Testis (tissue), 2 donors: ENCODE measurements around the gene PSEN1.

ENCODE experiments used
- POLR2A ChIP-seq: fragments of 450-650 bp; IDR thresholded peaks from one replicate; pipeline ENCODE4 v1.6.1; 2017; ENCODE audit warnings: antibody characterized with exemption, mild to moderate bottlenecking, moderate library complexity
- TF ChIP-seq, protein P1 (sequence below), 3 experiments: fragments of 450-650 bp in 2 of 3; fragments of 200-600 bp in 1 of 3; sonication (generic) in 1 of 3; IDR thresholded peaks; one replicate each; pipeline ENCODE4 v1.5.1; 2016 to 2019; ENCODE audit warnings: antibody characterized with exemption in 3 of 3, mild to moderate bottlenecking in 2 of 3, moderate library complexity in 1 of 3

DNA sequence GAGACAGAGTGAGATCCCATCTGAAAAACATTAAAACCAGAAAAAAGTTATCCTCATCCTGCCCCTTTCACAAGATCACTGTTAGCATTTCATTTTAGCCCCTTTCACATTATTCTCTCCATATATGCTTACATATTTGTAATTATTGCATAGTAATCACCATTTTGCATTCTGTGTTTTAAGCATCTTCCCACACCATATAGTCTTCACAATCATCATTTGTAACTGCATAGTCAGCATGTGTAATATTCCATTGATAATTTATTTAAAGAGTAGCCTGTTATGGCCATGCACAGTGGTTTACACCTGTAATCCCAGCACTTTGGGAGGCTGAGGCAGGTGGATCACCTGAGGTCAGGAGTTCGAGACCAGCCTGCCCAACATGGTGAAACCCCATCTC lies 112.8 kb downstream of the PSEN1 start:
- TF ChIP-seq, protein P1, sequence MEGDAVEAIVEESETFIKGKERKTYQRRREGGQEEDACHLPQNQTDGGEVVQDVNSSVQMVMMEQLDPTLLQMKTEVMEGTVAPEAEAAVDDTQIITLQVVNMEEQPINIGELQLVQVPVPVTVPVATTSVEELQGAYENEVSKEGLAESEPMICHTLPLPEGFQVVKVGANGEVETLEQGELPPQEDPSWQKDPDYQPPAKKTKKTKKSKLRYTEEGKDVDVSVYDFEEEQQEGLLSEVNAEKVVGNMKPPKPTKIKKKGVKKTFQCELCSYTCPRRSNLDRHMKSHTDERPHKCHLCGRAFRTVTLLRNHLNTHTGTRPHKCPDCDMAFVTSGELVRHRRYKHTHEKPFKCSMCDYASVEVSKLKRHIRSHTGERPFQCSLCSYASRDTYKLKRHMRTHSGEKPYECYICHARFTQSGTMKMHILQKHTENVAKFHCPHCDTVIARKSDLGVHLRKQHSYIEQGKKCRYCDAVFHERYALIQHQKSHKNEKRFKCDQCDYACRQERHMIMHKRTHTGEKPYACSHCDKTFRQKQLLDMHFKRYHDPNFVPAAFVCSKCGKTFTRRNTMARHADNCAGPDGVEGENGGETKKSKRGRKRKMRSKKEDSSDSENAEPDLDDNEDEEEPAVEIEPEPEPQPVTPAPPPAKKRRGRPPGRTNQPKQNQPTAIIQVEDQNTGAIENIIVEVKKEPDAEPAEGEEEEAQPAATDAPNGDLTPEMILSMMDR (IDR thresholded peaks at IDR 0.05), result no peak
- no peak for TF ChIP-seq POLR2A
